Common myeloid progenitor, CD34-positive (primary cell): ENCODE measurements around the gene CAMK4.
A peak's percentile ranks its signal among the peaks of the same experiment; 100 is the strongest.

Experiments used
- CTCF ChIA-PET: fragments of 350-600 bp; sonication (Branson Sonifier 250); formaldehyde crosslinking; loops from one replicate; lab custom pipeline; 2021; ENCODE audit warnings: antibody characterized with exemption; lab: Charles Lee
- POLR2A ChIA-PET: fragments of 350-600 bp; sonication (Branson Sonifier 250); formaldehyde crosslinking; loops from one replicate; lab custom pipeline; 2021; ENCODE audit warnings: antibody characterized with exemption; lab: Charles Lee
- DNase-seq, 3 donors: peaks; one replicate each; pipeline versions ENCODE4 v3.0.0 to v3.0.0-alpha.2; 2013
- H3K27ac ChIP-seq, 2 experiments: 1 replicate in 1 of 2; 2 replicates in 1 of 2; pipeline ENCODE4 v1.7.0; 2013; ENCODE audit warnings: inconsistent platforms in 2 of 2, low read length in 2 of 2, mild to moderate bottlenecking in 2 of 2, low read depth in 1 of 2, moderate library complexity in 1 of 2; ENCODE audit not compliant: severe bottlenecking in 2 of 2, insufficient read depth in 1 of 2, poor library complexity in 1 of 2
- H3K27me3 ChIP-seq, 5 experiments: replicated peaks in 2 of 5; 1 replicate in 3 of 5; 2 replicates in 2 of 5; pipeline versions ENCODE4 v1.6.1 to v1.7.0; 2013; ENCODE audit warnings: low read length in 4 of 5, mild to moderate bottlenecking in 2 of 5, moderate library complexity in 2 of 5, inconsistent platforms in 1 of 5; ENCODE audit not compliant: insufficient read depth in 5 of 5, control insufficient read depth in 4 of 5
- H3K36me3 ChIP-seq, 4 experiments: 1 replicate in 2 of 4; 2 replicates in 2 of 4; pipeline versions ENCODE4 v1.6.1 to v1.7.0; 2013; ENCODE audit warnings: low read length in 3 of 4, control low read depth in 1 of 4, mild to moderate bottlenecking in 1 of 4; ENCODE audit not compliant: control insufficient read depth in 4 of 4, insufficient read depth in 4 of 4
- H3K4me1 ChIP-seq, 4 experiments: 1 replicate in 3 of 4; 2 replicates in 1 of 4; pipeline versions ENCODE4 v1.6.1 to v1.7.1; 2013; ENCODE audit warnings: low read length in 3 of 4, mild to moderate bottlenecking in 3 of 4, control low read depth in 1 of 4, inconsistent platforms in 1 of 4, moderate library complexity in 1 of 4; ENCODE audit not compliant: control insufficient read depth in 4 of 4, insufficient read depth in 4 of 4; ENCODE audit errors: control extremely low read depth in 1 of 4
- H3K4me3 ChIP-seq, 7 experiments: 1 replicate in 4 of 7; 2 replicates in 3 of 7; pipeline versions ENCODE4 v1.5.1 to v1.7.0; 2013; ENCODE audit warnings: mild to moderate bottlenecking in 7 of 7, low read length in 6 of 7, moderate library complexity in 6 of 7, inconsistent platforms in 2 of 7, low read depth in 2 of 7, control low read depth in 1 of 7; ENCODE audit not compliant: insufficient read depth in 4 of 7, control insufficient read depth in 1 of 7; ENCODE audit errors: extremely low read depth in 1 of 7
- H3K9me3 ChIP-seq, 5 experiments: 1 replicate in 4 of 5; 2 replicates in 1 of 5; pipeline versions ENCODE4 v1.6.1 to v1.7.1; 2013; ENCODE audit warnings: low read length in 4 of 5, mild to moderate bottlenecking in 2 of 5, inconsistent platforms in 1 of 5, low read depth in 1 of 5, moderate library complexity in 1 of 5; ENCODE audit not compliant: control insufficient read depth in 4 of 5, insufficient read depth in 2 of 5; ENCODE audit errors: control extremely low read depth in 1 of 5
- WGBS: methylation state at CpG from one replicate; pipeline ENCODE4 v1.1.5; 2013; ENCODE audit not compliant: insufficient coverage; 5-methylcytosine and 5-hydroxymethylcytosine counted together

CAMK4 gene

GRCh38 chr5:111469293-111469896, 245.2 kb downstream of the CAMK4 start:
- ChIA-PET CTCF (no interaction called here), POLR2A (no interaction called here)
- 88% methylated on average over 1 of the region's 2 CpGs for WGBS

GRCh38 chr5:111469903-111470302, 245.7 kb downstream of the CAMK4 start:
- ChIA-PET CTCF (no interaction called here), POLR2A (no interaction called here)
- Histone ChIP-seq H3K27ac (no peak overlapping the region), H3K27me3 (no peaks in the 10 kb centered on the region), H3K4me1 (no peaks in the 10 kb centered on the region), H3K36me3 (no peaks in the 10 kb centered on the region), H3K9me3 (no peaks in the 10 kb centered on the region), H3K4me3 (no peak overlapping the region)
- no CpG with 5 or more reads among the region's 2 CpGs for WGBS
- no peak for DNase-seq

More at GRCh38 chr5:111469293-111469896, 245.2 kb downstream of the CAMK4 start:
- Histone ChIP-seq H3K36me3 (no peaks in the 10 kb centered on the region), H3K4me1 (no peaks in the 10 kb centered on the region), H3K27ac (no peak overlapping the region), H3K9me3 (no peaks in the 10 kb centered on the region), H3K4me3 (no peak overlapping the region), H3K27me3 (no peaks in the 10 kb centered on the region)
- DNase-seq: no peak

- no CpG with 5 or more reads among the region's 3 CpGs for WGBS
- POLR2A ChIA-PET: interaction anchor here (1.2 kb wide), 1 partner anchor 86 kb away, joined by 3 read pairs; no protein-coding TSS in a partner anchor
- CTCF ChIA-PET: no interaction called here
- H3K4me1 ChIP-seq: no peaks in the 10 kb centered on the region
- H3K27me3 ChIP-seq: no peaks in the 10 kb centered on the region
- DNase-seq: no peak
- no peaks in the 10 kb centered on the region for H3K36me3 ChIP-seq
- no peaks in the 10 kb centered on the region for H3K9me3 ChIP-seq
- no peak overlapping the region for H3K4me3 ChIP-seq
- H3K27ac ChIP-seq: no peak overlapping the region
Measured at GRCh38 chr5:111472096-111472495, 247.9 kb downstream of the CAMK4 start.

GRCh38 chr5:111472579-111472978, 248.4 kb downstream of the CAMK4 start:
- DNase-seq: peak; percentile 11 to 62 (median 35)
- ChIA-PET CTCF (no interaction called here), POLR2A (interaction anchor here (1.2 kb wide), 1 partner anchor 86 kb away, joined by 3 read pairs; no protein-coding TSS in a partner anchor)
- H3K4me1 ChIP-seq: no peaks in the 10 kb centered on the region
- WGBS: 51% methylated on average over 3 of the region's 3 CpGs
- no peaks in the 10 kb centered on the region for H3K36me3 ChIP-seq
- H3K27me3 ChIP-seq: no peaks in the 10 kb centered on the region
- no peak overlapping the region for H3K4me3 ChIP-seq
- H3K27ac ChIP-seq: no peak overlapping the region
- no peaks in the 10 kb centered on the region for H3K9me3 ChIP-seq

- H3K36me3 ChIP-seq: no peaks in the 10 kb centered on the region
- CTCF ChIA-PET: interaction anchor here (1.2 kb wide), 1 partner anchor 17 kb away, joined by 3 read pairs; no protein-coding TSS in a partner anchor
- no peak overlapping the region for H3K4me3 ChIP-seq
- no peaks in the 10 kb centered on the region for H3K27me3 ChIP-seq
- POLR2A ChIA-PET: no interaction called here
- H3K4me1 ChIP-seq: no peaks in the 10 kb centered on the region
- DNase-seq: no peak
- WGBS: no CpG with 5 or more reads among the region's 1 CpG
- no peak overlapping the region for H3K27ac ChIP-seq
- H3K9me3 ChIP-seq: no peaks in the 10 kb centered on the region
Measured at GRCh38 chr5:111478266-111478665, 254.1 kb downstream of the CAMK4 start.

- POLR2A ChIA-PET: no interaction called here
Measured at GRCh38 chr5:111478898-111479297, 254.7 kb downstream of the CAMK4 start.

GRCh38 chr5:111480346-111480745, 256.2 kb downstream of the CAMK4 start:
- Histone ChIP-seq H3K27me3 (no peaks in the 10 kb centered on the region), H3K4me3 (no peak overlapping the region), H3K36me3 (no peaks in the 10 kb centered on the region), H3K4me1 (no peaks in the 10 kb centered on the region), H3K9me3 (no peaks in the 10 kb centered on the region), H3K27ac (no peak overlapping the region)
- CTCF ChIA-PET: no interaction called here
- DNase-seq: no peak
- POLR2A ChIA-PET: no interaction called here
- WGBS: 50% methylated on average over 2 of the region's 4 CpGs

More at GRCh38 chr5:111478898-111479297, 254.7 kb downstream of the CAMK4 start:
- no peak overlapping the region for H3K27ac ChIP-seq
- CTCF ChIA-PET: no interaction called here
- WGBS: 100% methylated on average over 1 of the region's 2 CpGs
- H3K4me3 ChIP-seq: no peak overlapping the region
- DNase-seq: no peak
- no peaks in the 10 kb centered on the region for H3K4me1 ChIP-seq
- H3K9me3 ChIP-seq: no peaks in the 10 kb centered on the region
- H3K27me3 ChIP-seq: no peaks in the 10 kb centered on the region
- no peaks in the 10 kb centered on the region for H3K36me3 ChIP-seq
